Osteocyte (in vitro differentiated cells): ENCODE data around the gene ZCCHC7. TPM values are rescaled to one million over a fixed set of nuclear protein-coding genes. Genes with fewer than 3 reads are reported as not detected.

Experiments used
- DNase-seq: peaks from one replicate; pipeline ENCODE4 v3.0.0; 2021; ENCODE audit warnings: mixed read lengths; ENCODE audit not compliant: unreplicated experiment; ENCODE audit errors: extremely low spot score
- H3K27ac Mint-ChIP-seq: one replicate; pipeline ENCODE4 v1.8.0; 2021; ENCODE audit warnings: mild to moderate bottlenecking, mixed read lengths; ENCODE audit not compliant: unreplicated experiment
- H3K27me3 Mint-ChIP-seq: one replicate; pipeline ENCODE4 v1.8.0; 2021; ENCODE audit warnings: mixed read lengths; ENCODE audit not compliant: unreplicated experiment
- H3K36me3 Mint-ChIP-seq: one replicate; pipeline ENCODE4 v1.8.0; 2021; ENCODE audit warnings: mixed read lengths; ENCODE audit not compliant: unreplicated experiment
- H3K4me1 Mint-ChIP-seq: one replicate; pipeline ENCODE4 v1.8.0; 2021; ENCODE audit warnings: mixed read lengths; ENCODE audit not compliant: unreplicated experiment
- H3K4me3 Mint-ChIP-seq: one replicate; pipeline ENCODE4 v1.8.0; 2021; ENCODE audit warnings: mild to moderate bottlenecking, moderate library complexity, mixed read lengths; ENCODE audit not compliant: unreplicated experiment
- H3K9me3 Mint-ChIP-seq: one replicate; pipeline ENCODE4 v1.8.0; 2021; ENCODE audit warnings: mixed read lengths; ENCODE audit not compliant: unreplicated experiment
- CTCF ChIP-seq: fragments of 200-600 bp; sonication (generic); IDR thresholded peaks from 2 replicates; pipeline ENCODE4 v1.5.0; 2021; ENCODE audit warnings: antibody characterized with exemption, mild to moderate bottlenecking, moderate library complexity
- total RNA-seq: library from RNA; stranded (reverse); gene quantifications from 2 replicates; pipeline ENCODE4 v1.2.1, GENCODE V29; 2021

The ZCCHC7 gene
- total RNA-seq, 1 donor from 2014 or later = 22.8 TPM

GRCh38 chr9:37333288-37333687, 212.9 kb downstream of the ZCCHC7 start:
- peak; percentile 8 for TF ChIP-seq CTCF
- Mint-ChIP-seq H3K36me3 (no peaks in the 10 kb centered on the region), H3K27me3 (no peaks in the 10 kb centered on the region), H3K4me1 (peaks cover under 1% of the 10 kb centered on the region), H3K27ac (no peak overlapping the region), H3K4me3 (no peak overlapping the region), H3K9me3 (no peaks in the 10 kb centered on the region)
- DNase-seq = no peak

- Mint-ChIP-seq H3K9me3 (no peaks in the 10 kb centered on the region), H3K36me3 (no peaks in the 10 kb centered on the region), H3K4me3 (no peak overlapping the region), H3K27me3 (no peaks in the 10 kb centered on the region), H3K27ac (no peak overlapping the region), H3K4me1 (peaks cover 5% of the 10 kb centered on the region)
- TF ChIP-seq CTCF = no peak
- no peak for DNase-seq
Observed at GRCh38 chr9:37335238-37335637, 214.9 kb downstream of the ZCCHC7 start.

- Mint-ChIP-seq H3K4me3 (no peak overlapping the region), H3K4me1 (peaks cover 5% of the 10 kb centered on the region), H3K27ac (no peak overlapping the region), H3K27me3 (no peaks in the 10 kb centered on the region), H3K9me3 (no peaks in the 10 kb centered on the region), H3K36me3 (no peaks in the 10 kb centered on the region)
- no peak for TF ChIP-seq CTCF
- no peak for DNase-seq
Observed at GRCh38 chr9:37336150-37336549, 215.8 kb downstream of the ZCCHC7 start.

GRCh38 chr9:37337301-37337890, 217.0 kb downstream of the ZCCHC7 start:
- H3K27ac Mint-ChIP-seq = no peak overlapping the region
- no peak overlapping the region for H3K4me3 Mint-ChIP-seq
- peaks cover 5% of the 10 kb centered on the region for H3K4me1 Mint-ChIP-seq
- no peak for DNase-seq
- H3K27me3 Mint-ChIP-seq = no peaks in the 10 kb centered on the region
- H3K9me3 Mint-ChIP-seq = no peaks in the 10 kb centered on the region
- no peaks in the 10 kb centered on the region for H3K36me3 Mint-ChIP-seq
- TF ChIP-seq CTCF = no peak

GRCh38 chr9:37338218-37338617, 217.8 kb downstream of the ZCCHC7 start:
- Mint-ChIP-seq H3K27me3 (no peaks in the 10 kb centered on the region), H3K9me3 (no peaks in the 10 kb centered on the region), H3K4me3 (no peak overlapping the region), H3K36me3 (no peaks in the 10 kb centered on the region), H3K27ac (no peak overlapping the region), H3K4me1 (peaks cover 5% of the 10 kb centered on the region)
- DNase-seq = no peak
- TF ChIP-seq CTCF = no peak
